Left hindlimb (tissue), 1 donor: ENCODE data around the gene CDC25A.

ENCODE experiments used
- DNase-seq: peaks from one replicate; pipeline ENCODE4 v3.0.0-alpha.2; 2018

CDC25A gene

DNA sequence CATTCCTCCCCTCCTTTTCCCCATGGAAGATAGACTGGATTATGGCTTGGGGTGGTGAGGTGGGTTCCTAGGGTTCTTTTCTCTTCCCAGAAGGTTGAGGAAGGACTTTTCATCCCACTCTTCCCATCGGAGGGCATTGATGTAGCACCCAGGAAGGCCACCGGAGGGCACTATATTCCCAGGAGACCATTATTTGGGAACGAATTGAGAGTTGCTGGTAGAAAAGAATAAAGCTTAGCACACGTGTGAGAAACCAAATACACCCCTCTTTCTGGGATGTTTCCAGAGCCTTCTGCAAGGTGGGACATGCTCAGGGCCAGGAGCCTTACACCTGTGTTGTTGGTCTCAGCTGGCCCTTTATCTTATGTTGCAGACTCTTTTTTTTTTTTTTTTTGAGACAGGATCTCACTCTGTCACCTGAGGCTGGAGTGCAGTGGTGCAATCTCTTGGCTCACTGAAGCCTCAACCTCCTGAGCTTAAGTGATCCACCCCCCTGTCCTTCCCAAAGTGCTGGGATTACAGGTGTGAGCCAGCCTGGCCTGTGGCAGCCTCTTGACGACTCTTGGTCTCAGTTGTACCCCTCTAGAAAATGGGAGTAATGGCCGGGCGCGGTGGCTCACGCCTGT is 6.3 kb upstream of the CDC25A start:
- no peak for DNase-seq

DNA sequence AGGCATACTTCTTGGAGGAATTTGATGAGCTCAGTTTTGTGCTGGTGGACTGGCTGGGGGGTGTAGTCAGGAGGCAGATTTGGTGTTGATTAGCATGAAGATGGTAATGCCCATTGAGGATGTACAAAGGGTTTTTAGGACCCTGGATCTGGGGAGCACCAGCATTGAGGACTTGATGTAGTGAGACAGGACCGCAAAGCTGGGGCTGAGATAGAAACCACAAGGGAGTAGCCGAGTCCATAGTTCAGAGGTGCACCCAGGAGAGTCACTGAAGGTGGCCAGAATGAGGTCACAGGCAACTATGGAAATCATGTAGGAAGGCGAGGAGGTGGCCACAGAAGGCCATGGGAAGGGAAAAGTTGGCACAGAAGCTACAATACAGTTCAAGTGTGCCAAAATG is 2.7 kb upstream of the CDC25A start:
- no peak for DNase-seq

DNA sequence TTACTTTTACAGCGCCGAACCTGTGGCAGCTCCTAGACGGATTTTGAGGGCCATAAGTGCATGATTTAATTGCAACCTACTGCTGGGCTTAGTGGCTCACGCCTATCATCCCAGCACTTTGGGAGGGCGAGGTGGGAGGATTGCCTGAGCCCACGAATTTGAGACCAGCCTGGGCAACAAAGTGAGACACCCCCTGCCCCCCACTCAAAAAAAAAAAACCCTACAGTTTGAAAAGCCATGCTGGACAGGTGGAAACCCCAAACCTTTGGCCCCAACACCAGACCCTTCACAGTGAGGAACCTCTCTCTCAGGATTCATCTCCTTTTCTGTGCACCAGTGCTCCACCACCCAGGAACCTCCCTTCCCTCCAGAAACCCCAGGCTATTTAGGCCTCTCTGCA is 1.1 kb upstream of the CDC25A start:
- DNase-seq = no peak

DNA sequence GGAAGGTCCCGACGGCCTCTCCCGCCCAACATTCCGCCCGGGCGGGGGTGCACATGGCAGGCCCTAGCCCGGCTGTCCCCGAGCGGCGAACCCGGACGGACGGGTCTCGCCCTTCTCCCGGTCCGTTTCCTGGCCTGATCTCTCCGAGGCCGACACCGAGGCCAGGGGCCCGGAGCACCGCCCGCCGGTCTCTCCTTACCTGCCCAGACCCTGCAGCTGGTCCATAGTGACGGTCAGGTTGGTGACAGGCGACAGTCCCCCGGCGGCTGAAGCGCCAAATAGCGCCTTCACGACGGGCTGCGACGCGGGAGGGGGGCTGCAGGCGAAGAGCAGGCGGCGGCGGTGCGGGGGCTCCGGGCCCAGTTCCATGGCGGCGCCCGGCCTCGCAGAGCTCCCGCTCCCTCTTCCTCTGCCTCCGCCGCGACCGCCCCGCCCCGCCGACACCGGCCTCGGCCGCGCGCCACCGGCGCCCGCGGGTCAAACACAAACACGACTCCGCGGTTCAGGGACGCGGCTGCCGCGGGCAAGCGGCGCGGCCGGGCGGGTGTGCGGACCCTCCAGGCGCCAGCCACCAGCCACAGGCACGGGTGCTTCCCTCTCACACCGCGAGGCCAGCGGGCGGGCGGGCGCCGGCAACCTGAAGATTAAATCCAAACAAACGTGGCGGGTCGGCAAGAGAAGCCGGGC is 495 bp downstream of the CDC25A start:
- peak; percentile 86 for DNase-seq

DNA sequence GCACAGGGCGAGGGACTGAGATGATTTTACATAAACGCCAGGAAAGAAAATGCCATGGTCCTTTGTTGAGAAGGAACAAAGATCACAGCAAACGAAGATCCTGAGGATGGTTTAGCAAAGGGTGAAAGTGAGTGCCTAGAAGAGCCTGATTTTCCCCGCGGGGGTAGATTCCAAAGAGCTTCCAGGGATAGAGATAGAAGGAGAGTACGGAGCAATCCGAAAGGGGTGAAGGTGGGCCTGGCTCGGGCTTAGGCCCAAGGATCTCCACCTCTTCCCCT is 977 bp downstream of the CDC25A start:
- DNase-seq = no peak

DNA sequence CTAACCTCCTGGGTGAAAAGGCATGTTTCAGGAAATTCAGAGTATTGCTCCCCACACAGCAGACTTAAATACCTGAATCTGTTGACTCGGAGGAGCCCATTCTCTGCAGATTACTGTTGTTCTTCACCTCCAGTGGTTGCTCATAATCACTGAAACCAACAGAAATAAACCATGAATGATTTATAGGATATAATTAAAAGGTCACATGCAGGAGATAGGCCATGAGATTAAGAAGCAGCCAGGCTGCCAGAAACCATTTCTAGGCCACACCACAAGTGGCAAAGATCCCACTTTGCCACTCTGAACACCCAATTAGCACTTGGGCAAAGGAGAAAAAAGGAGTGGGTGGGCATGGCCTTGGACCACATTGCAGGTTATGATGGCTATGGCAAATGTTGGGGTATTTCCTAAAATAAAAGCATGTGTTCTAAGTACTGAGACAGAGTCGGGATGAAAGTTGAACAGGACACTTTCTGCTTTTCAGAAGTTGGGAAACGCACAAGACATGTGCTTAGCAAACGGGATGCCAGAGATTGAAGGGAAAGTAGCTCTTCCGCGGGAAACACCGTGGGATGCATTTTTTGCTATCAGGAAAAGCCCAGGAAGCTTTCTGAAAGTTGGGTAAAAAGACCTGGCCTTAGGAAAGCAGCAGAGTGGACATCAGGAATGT is 1.5 kb downstream of the CDC25A start:
- no peak for DNase-seq

DNA sequence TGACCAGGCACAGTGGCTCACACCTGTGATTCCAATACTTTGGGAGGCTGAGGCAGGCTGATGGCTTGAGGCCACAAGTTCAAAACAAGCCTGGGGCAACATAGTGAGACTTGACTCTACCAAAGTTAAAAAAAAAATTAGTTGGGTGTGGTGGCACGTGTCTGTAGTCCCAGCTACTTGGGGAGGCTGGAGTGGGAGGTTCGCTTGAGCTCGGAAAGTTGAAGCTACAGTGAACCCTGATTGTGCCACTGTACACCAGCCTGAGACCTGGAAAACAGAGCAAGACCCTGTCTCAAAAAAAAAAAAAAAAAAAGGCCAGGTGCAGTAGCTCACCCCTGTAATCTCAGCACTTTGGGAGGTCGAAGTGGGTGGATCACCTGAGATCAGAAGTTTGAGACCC is 3.1 kb downstream of the CDC25A start:
- DNase-seq = no peak

DNA sequence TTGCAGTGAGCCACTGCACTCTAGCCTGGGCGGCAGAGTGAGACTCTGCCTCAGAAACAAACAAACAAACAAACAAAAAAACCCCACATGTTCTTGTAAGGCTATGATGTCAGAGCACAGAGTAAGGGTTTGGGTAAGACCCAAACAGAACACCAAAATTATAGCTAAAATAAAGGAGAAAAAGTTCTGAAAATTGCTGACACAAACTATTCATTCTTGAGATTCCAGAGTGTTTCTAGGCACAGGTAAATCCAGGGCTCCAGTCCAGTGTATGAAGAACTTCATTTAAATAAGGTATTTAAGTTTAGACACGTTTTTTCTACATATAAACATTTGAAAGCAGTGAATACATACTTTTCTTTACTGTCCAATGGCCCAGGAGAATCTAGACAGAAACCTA is 3.9 kb downstream of the CDC25A start:
- no peak for DNase-seq

DNA sequence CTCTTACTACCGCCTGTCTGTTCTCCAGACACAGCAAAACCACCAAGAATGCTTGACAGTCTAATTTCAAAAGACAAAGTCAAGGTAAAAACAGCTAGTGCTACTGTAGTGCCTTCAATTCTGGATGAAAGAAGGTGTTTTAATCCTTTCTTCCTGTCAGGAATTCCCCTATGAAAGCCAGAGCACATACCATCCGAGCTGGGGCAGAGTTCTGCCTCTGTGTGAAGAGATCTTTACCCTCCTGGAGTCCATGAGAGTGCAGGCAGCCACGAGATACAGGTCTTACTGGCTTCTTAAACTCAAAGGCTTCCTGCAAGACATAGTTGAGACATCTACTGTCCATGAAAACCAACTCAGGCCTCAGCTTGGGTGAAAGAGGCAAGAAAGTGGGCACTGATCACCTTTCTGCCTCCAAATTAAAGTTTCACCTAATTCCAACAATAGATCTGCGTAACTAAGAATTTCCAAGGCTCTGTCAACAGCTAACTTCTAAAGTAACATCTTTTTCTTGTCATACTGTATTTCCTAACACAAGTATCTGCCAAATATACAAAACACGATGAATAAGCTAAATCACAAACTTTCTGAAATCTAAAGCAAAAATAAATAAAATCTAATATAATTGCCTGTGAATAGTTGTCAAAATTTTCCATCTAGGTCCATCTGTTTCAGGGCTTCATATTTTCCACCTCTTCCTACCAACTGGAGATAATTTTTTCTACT is 7.5 kb downstream of the CDC25A start:
- no peak for DNase-seq

DNA sequence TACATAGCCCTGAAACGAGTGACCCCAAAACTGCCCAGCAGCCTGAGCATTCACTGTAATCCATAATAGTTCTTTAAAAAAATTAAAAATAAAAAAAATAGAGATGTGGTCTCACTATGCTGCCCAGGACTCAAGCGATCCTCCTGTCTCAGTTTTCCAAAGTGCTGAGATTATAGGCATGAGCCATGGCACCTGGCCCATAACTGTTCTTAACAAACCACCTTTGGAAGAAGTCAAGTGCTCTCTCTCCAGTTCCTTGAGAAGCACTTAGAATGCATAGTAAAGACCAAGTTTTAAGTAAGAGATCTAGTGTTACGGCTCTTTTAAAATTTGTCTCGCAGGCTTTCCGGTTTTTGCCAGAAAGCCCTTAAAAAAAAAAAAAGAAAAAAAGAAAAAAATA is 8.2 kb downstream of the CDC25A start:
- no peak for DNase-seq

DNA sequence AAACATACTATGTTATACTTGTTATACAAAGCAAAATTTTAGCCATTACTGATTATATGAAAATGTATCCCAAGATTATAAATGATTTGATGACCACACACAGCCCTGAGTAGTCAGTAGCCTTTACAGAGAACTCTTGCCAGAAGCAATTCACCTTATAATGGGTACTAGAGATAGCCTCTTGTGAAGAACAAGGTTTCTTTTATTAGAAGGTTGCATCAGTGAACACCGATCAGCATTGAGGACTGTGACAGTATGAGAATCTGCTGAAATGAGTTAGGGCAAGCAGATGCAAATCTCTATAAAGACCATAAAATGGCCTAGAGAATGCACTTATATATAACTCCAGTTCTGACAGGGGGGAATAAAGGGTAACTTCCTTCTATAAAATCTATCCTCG is 10.1 kb downstream of the CDC25A start:
- no peak for DNase-seq

DNA sequence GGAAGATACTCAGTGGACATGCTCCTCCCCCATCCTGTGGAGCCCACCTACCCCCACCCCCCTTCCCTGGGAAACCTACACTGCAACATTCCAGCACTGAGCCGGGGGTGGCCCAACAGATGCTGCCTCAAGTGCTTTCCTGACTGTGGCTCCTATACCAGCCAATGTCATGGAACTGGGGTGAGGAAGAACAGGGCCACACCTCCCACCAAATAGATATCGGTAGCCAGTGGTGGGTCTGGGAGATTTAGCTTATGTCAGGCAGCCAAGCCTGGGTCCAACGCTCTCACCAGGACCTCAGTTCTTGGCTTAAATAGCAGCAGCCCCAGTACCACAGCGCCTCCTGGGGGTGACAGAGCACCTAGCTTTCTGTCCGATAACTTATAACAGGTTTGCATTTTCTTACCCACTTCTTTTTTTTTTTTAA is 30.3 kb downstream of the CDC25A start:
- DNase-seq = peak; percentile 48

DNA sequence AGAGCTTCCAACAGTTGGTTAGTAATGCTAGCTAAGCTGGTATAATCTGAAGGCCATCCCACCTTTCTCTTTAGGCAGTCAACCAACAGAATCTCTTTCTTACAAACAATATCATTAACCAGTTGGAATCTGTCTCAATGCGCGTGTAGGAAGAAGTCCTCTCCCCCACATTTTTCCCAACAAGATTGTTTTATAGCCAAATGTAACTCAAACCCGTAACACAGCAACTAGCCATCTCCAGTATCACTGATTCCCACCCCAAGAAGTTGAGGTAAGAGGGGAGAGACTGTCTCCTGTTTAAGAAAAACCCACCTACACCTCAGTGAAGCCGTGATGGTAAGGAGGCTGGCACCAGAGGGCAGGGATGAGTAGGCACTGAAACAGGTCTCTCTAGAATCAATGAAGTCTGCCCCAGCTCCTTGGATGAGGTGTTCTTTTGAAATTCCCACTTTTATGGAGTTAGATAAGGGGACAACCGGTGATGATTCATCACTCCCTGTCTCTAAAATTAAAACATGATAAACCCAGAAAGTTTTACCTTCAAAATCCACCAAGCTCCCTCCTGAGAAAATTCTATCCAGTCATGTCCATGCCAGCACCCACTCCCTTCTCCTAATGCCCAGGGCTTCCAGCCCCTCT is 30.9 kb downstream of the CDC25A start:
- DNase-seq = no peak

DNA sequence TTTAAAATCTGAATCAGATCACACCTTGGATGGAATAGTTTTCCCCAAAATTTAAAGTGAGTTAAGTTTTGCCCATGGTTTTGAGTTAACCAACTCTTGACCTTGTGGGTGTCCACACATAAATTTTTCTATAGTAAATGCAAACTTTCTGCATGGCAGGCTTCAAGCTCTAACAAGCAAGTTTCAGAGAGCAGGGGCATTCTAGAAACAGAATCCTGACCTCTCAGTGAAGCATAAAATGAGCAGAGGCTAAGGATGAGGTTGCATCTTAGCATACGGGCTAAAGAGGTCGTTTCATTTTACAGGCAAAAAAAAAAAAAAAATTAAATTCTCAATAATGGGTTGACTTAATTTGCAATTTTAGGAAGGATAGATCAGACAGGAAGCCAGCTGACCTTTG is 32.1 kb downstream of the CDC25A start:
- DNase-seq = no peak

DNA sequence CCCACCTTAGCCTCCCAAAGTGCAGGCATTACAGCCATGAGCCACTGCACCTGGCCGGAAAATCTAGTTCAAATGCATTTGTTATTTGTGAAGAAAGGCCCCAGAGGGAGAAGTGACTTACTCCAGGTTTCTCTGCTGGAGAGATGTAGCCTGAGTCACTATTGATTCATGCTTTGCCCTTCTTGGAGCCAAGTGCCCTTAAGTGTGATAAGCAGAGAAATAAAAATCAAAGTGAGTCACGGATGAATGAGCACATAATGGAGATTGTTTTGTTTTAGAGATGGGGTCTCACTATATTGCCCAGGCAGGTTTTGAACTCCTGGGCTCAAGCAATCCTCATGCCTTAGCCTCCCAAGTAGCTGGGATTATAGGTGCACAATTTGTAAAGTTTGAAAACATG is 33.1 kb downstream of the CDC25A start:
- DNase-seq = no peak

DNA sequence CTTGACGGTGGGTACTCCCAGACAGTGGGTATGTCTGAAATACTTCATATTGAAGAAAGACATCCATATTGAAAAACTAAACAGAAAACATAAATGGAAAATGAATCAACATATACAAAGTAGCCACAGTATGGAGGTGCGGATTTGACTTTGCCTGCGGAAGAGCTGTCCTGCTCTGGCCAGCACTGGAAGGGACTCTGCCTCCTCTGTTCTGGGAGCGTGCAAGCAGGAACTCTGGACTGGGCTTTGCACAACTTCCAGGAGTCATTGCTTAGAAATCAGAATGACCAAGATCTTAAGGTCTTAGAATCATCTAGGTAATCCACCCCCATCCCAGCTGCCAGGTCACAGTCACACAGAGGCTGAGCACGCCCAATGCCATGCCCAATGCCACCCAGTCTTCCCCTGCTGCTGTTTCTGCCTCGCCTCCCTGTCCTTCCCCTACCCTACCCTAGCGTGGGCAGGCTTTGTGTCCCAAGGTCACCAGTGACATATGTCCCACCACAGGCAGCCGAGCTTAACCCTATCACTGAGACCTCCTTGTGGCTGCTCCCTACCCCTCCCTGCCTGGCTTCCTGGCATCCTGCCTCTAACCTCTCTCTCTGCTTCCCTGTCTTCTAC is 36.3 kb downstream of the CDC25A start:
- no peak for DNase-seq

DNA sequence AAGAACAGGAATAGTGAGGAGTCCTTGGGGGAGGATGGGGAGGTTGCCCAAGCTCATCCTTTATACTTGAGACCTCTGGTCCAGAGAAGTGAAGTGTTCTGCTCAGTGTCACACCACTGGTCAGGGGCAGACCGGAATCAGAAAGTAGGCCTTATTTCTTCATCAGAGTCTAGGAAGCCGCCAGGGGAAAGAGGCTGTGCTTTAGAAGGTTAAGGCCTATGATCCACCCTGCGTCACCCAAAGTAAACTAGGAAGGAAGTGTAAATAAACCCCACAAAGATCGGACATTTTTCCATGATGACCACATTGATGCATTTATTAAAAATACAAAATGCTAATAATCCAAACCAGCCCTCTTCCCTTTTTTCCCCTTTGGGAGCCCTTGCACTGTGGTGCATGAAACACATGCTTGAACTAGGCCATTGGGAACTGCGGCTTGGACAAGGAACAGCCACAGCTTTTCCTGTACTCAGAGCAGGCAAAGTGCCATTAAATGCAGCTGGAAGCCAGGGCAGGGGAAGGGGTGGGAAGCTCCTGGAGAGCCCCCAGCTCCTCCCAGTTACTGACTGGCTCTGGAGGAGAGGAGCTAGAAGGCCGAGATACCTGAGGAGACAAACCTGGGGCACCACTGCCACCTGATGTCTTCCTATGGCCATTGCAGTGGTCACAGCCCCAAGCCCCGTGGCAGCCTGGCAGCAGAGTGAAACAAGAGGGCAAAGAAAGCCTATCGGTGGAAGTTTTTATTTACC is 37.0 kb downstream of the CDC25A start:
- peak; percentile 87 for DNase-seq

DNA sequence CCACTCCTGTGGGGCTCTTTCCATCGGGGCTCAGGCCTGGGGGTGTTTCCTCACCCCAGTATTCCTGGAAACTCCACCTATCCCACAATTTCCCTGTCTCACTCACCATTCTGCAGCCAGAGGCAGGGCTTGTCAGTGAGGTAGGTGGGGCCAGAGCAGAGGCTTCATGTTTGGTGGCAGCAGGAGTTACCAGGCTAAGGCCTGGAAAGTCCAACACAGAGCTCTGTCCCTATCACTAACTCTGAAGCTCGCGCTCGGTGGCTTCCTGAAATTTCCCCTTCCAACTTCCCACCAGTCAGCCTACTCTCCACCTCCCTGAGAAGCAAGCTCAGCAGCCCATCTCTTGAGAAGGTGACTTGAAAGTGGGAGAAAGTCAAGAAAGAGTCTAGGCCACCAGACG is 44.2 kb downstream of the CDC25A start:
- no peak for DNase-seq

DNA sequence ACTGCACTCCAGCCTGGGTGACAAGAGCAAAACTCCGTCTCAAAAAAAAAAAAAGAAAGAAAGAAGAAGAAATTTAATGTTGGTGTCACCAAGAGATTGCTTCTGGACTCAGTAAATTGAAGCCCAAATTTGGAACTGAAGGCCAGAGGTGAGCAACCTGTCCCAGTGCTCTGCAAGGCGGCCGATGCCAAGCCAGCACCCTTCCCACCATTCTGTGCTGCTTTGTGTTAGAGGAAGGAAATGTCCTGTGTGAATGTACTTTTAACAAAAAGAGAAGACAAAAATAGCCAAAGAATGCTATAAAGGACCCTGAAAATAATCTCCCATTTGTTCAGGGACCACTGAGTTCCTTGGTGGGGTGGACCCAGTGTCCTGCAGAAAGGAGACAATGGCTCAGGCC is 44.6 kb downstream of the CDC25A start:
- DNase-seq = no peak

DNA sequence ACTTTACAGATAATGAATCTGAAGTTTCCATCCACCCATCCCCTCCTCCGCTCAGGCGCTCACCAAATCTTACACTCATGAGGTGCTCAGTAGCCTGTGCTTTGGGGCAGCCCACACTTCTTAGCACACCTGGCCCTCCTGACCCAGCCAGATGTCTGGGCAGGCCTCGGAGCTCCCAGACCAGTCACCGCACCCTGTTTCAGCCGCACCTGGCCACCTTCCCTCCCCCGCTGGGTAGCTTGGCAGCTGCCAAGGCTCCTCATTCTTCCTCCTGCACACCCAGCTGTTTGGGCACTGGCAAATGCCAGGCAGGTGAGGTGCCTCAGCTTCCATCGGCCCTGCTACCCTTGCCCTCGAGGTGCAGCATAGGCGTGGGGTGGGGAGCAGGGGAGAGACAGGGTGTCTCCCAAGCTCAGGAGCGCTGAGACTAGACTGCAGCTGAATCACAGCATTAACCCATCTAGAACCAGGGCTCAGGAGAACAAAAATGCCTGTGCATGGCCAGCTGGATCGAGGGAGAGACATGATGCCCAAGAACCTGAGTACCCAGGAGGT is 45.8 kb downstream of the CDC25A start:
- no peak for DNase-seq

DNA sequence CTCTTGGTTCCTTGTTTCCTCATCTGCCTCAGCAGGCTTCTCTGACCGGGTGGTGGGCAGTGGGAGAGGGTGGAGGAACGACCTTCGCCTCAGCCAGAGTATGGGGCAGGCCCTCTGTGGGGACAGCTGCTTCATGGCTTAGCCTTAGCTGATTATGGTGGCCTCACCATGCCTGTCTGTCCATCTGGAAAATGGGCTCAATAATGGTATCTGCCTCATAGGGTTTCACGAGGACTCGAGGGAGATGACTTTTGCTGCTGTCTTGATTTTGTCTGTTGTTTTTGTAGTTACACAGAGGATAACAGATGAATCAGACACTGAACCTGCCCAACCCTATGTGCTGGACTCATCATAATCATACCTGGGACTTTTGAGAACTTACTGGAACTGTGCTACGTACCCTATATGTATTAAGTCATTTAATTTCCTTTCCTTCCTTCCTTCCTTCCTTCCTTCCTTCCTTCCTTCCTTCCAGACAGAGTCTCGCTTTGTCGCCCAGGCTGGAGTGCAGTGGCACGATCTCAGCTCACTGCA is 46.5 kb downstream of the CDC25A start:
- no peak for DNase-seq
